NCI-H82 treated with DMSO at 0.1 percent for 48 hours (cell line): ENCODE data around the gene EP300.
"Not testable (repeated sequence)": the region's sequence is repeated elsewhere in the genome, so short reads cannot be mapped to it uniquely, and the experiment has no call there.

Experiments used
- DNase-seq: peaks from one replicate; lab custom pipeline; 2025; ENCODE audit not compliant: unreplicated experiment; lab: John Stamatoyannopoulos, UW

The EP300 gene

GRCh38 chr22:41092023-41092817 lies at the start of gene EP300:
Gene EP300 (plus strand): TSS chr22:41092592. CDS start chr22:41093005, 413 bp downstream.
- peak; percentile 4 for DNase-seq

GRCh38 chr22:41043722-41044121 lies 48.7 kb upstream of the EP300 start:
- DNase-seq: no peak

- DNase-seq: not testable (repeated sequence)
These were observed 46.8 kb upstream of the EP300 start for GRCh38 chr22:41045575-41045974.

- DNase-seq: no peak
These were observed 44.6 kb upstream of the EP300 start for GRCh38 chr22:41047801-41048211.

- DNase-seq: not testable (repeated sequence)
These were observed 44.0 kb upstream of the EP300 start for GRCh38 chr22:41048345-41048744.

GRCh38 chr22:41048791-41049717 lies 43.3 kb upstream of the EP300 start:
- peak; percentile 75 for DNase-seq

GRCh38 chr22:41049795-41050194 lies 42.6 kb upstream of the EP300 start:
- DNase-seq: not testable (repeated sequence)

GRCh38 chr22:41050883-41051282 lies 41.5 kb upstream of the EP300 start:
- DNase-seq: no peak

- DNase-seq: no peak
These were observed 39.5 kb upstream of the EP300 start for GRCh38 chr22:41052661-41053490.

- DNase-seq: peak; percentile 81
These were observed 35.3 kb upstream of the EP300 start for GRCh38 chr22:41057076-41057475.

- DNase-seq: no peak
These were observed 30.2 kb upstream of the EP300 start for GRCh38 chr22:41062146-41062545.

- DNase-seq: not testable (repeated sequence)
These were observed 28.1 kb upstream of the EP300 start for GRCh38 chr22:41064326-41064725.

GRCh38 chr22:41066341-41066740 lies 26.1 kb upstream of the EP300 start:
- not testable (repeated sequence) for DNase-seq

GRCh38 chr22:41067968-41068367 lies 24.4 kb upstream of the EP300 start:
- DNase-seq: not testable (repeated sequence)

GRCh38 chr22:41070665-41071331 lies 21.6 kb upstream of the EP300 start:
- DNase-seq: no peak

GRCh38 chr22:41074061-41074460 lies 18.3 kb upstream of the EP300 start:
- no peak for DNase-seq

GRCh38 chr22:41074466-41074865 lies 17.9 kb upstream of the EP300 start:
- DNase-seq: no peak

- DNase-seq: no peak
These were observed 17.3 kb upstream of the EP300 start for GRCh38 chr22:41074941-41075710.

- DNase-seq: no peak
These were observed 16.4 kb upstream of the EP300 start for GRCh38 chr22:41075946-41076345.

- no peak for DNase-seq
These were observed 15.5 kb upstream of the EP300 start for GRCh38 chr22:41076857-41077256.
